Measurements from ENCODE around the gene LRFN4. TPM values are rescaled to one million over a fixed set of nuclear protein-coding genes. Genes with fewer than 3 reads are reported as not detected.

The LRFN4 gene
- total RNA-seq, 1 donor from 2014 or later, result 13.5 TPM

DNA sequence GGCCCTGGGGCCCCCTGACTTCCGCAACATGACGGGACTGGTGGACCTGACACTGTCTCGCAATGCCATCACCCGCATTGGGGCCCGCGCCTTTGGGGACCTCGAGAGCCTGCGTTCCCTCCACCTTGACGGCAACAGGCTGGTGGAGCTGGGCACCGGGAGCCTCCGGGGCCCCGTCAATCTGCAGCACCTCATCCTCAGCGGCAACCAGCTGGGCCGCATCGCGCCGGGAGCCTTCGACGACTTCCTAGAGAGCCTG is 992 bp downstream of the LRFN4 start:
- DNase-seq, result no peak
- peak overlapping the region; percentile 82 for H3K4me3 ChIP-seq
- no peak for TF ChIP-seq CTCF (IDR thresholded peaks at IDR 0.05; ENCODE audit: borderline replicate concordance)
- intact Hi-C loops (cut with micrococcal nuclease), result no loop called here
- H3K27ac ChIP-seq (replicated peaks), result no peak overlapping the region
- peaks cover 15% of the 10 kb centered on the region for H3K4me1 ChIP-seq
- peaks cover 3% of the 10 kb centered on the region for H3K36me3 ChIP-seq
- H3K27me3 ChIP-seq (ENCODE audit: low read depth), result no peaks in the 10 kb centered on the region
- no peaks in the 10 kb centered on the region for H3K9me3 ChIP-seq (replicated peaks)

DNA sequence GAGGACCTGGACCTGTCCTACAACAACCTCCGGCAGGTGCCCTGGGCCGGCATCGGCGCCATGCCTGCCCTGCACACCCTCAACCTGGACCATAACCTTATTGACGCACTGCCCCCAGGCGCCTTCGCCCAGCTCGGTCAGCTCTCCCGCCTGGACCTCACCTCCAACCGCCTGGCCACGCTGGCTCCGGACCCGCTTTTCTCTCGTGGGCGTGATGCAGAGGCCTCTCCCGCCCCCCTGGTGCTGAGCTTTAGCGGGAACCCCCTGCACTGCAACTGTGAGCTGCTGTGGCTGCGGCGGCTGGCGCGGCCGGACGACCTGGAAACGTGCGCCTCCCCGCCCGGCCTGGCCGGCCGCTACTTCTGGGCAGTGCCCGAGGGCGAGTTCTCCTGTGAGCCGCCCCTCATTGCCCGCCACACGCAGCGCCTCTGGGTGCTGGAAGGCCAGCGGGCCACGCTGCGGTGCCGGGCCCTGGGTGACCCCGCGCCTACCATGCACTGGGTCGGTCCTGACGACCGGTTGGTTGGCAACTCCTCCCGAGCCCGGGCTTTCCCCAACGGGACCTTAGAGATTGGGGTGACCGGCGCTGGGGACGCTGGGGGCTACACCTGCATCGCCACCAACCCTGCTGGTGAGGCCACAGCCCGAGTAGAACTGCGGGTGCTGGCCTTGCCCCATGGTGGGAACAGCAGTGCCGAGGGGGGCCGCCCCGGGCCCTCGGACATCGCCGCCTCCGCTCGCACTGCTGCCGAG is 1.5 kb downstream of the LRFN4 start:
- no peak for DNase-seq
- Histone ChIP-seq H3K36me3 (peaks cover 3% of the 10 kb centered on the region), H3K4me3 (no peak overlapping the region), H3K9me3 (replicated peaks) (no peaks in the 10 kb centered on the region), H3K4me1 (peaks cover 15% of the 10 kb centered on the region), H3K27me3 (ENCODE audit: low read depth) (no peaks in the 10 kb centered on the region), H3K27ac (replicated peaks) (no peak overlapping the region)
- TF ChIP-seq CTCF (IDR thresholded peaks at IDR 0.05; ENCODE audit: borderline replicate concordance), result no peak
- intact Hi-C loops (cut with micrococcal nuclease), result no loop called here

DNA sequence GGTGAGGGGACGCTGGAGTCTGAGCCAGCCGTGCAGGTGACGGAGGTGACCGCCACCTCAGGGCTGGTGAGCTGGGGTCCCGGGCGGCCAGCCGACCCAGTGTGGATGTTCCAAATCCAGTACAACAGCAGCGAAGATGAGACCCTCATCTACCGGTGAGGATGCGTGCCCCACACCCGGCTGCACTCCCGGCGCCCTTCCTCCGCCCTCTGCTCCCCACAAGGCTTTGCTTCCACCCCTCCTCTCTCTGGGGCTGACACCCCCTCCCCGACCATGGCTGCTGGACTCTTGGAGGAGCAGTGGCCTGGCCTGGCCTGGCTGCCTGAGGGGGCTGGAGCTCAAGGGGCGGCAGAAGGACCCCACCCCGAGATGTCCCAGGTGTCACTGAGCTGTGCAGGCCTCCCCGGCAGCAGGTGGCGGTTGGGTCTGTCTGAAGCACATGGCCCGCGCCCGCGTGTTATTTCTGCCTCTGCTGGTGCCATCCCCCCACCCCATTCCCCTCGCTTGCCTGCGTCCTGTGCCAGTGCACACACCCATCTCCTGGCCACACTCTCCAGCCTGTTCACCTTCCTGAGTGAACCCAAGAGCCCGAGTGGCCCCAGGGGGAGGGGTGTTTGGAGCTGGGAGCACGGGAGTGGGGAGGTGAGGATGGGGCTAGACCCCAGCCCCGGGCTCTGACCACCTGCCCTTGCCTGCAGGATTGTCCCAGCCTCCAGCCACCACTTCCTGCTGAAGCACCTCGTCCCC is 2.2 kb downstream of the LRFN4 start:
- intact Hi-C loops (cut with micrococcal nuclease), result no loop called here
- Histone ChIP-seq H3K36me3 (peaks cover 3% of the 10 kb centered on the region), H3K4me1 (peaks cover 15% of the 10 kb centered on the region), H3K4me3 (no peak overlapping the region), H3K27ac (replicated peaks) (no peak overlapping the region), H3K9me3 (replicated peaks) (no peaks in the 10 kb centered on the region), H3K27me3 (ENCODE audit: low read depth) (no peaks in the 10 kb centered on the region)
- no peak for DNase-seq
- TF ChIP-seq CTCF (IDR thresholded peaks at IDR 0.05; ENCODE audit: borderline replicate concordance), result no peak

GRCh38 chr11:66859686-66860448 is 3.0 kb downstream of the LRFN4 start:
- Histone ChIP-seq H3K4me1 (peaks cover 15% of the 10 kb centered on the region), H3K27ac (replicated peaks) (no peak overlapping the region), H3K4me3 (no peak overlapping the region), H3K36me3 (peaks cover 3% of the 10 kb centered on the region), H3K27me3 (ENCODE audit: low read depth) (no peaks in the 10 kb centered on the region), H3K9me3 (replicated peaks) (no peaks in the 10 kb centered on the region)
- DNase-seq, result no peak
- no peak for TF ChIP-seq CTCF (IDR thresholded peaks at IDR 0.05; ENCODE audit: borderline replicate concordance)
- intact Hi-C loops (cut with micrococcal nuclease), result no loop called here

DNA sequence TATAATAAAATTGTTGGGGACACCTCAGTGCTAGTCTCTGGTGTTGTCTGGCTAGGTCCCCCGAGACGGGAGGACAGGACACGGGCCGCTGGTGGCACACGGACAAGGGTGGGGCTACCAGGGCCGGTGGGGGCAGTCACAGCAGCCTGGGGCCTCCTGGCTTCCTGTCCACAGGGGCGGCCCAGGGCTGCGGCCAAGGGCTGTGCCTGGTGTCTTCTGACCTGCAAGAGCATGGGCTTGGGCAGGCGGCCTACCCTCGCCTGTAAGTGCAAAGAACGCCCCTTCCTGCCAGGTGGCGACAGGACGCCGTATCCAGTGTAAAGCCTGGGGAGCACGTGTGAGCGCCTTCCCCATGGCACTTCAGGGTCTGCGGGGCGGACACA is 3.6 kb downstream of the LRFN4 start:
- peaks cover 11% of the 10 kb centered on the region for H3K4me1 ChIP-seq
- no peak overlapping the region for H3K4me3 ChIP-seq
- DNase-seq, result no peak
- intact Hi-C loops (cut with micrococcal nuclease), result no loop called here
- H3K36me3 ChIP-seq, result peaks cover 3% of the 10 kb centered on the region
- H3K27me3 ChIP-seq (ENCODE audit: low read depth), result no peaks in the 10 kb centered on the region
- no peak for TF ChIP-seq CTCF (IDR thresholded peaks at IDR 0.05; ENCODE audit: borderline replicate concordance)
- H3K27ac ChIP-seq (replicated peaks), result no peak overlapping the region
- H3K9me3 ChIP-seq (replicated peaks), result no peaks in the 10 kb centered on the region

Measured in left ventricle myocardium inferior (tissue), 1 donor.